ENCODE results near the gene SRGAP3.

DNA sequence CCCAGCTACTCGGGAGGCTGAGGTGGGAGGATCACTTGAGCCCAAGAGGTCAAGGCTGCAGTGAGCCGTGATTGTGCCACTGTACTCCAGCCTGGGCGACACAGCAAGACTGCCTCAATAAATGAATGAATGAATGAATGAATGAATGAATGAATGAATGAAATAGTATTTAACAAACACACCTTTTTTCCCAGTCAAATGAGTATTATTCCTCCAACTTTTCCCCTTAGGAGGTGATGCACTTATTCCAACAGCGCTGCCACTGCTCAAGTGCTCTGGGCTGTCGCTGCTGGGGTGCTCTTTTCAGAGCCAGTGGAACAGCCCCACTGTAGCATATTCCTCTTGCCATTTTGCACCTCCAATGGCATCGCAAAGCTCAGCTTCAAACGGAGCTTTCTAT lies 219.4 kb downstream of the SRGAP3 start:
- TF ChIP-seq, protein P1, sequence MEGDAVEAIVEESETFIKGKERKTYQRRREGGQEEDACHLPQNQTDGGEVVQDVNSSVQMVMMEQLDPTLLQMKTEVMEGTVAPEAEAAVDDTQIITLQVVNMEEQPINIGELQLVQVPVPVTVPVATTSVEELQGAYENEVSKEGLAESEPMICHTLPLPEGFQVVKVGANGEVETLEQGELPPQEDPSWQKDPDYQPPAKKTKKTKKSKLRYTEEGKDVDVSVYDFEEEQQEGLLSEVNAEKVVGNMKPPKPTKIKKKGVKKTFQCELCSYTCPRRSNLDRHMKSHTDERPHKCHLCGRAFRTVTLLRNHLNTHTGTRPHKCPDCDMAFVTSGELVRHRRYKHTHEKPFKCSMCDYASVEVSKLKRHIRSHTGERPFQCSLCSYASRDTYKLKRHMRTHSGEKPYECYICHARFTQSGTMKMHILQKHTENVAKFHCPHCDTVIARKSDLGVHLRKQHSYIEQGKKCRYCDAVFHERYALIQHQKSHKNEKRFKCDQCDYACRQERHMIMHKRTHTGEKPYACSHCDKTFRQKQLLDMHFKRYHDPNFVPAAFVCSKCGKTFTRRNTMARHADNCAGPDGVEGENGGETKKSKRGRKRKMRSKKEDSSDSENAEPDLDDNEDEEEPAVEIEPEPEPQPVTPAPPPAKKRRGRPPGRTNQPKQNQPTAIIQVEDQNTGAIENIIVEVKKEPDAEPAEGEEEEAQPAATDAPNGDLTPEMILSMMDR (conservative IDR thresholded peaks at IDR 0.05 in 1 of 2, IDR thresholded peaks at IDR 0.05 in 1 of 2; ENCODE audit: low read depth in 1 of 2, low read length in 2 of 2): no peak
- no peak for TF ChIP-seq EZH2 (IDR thresholded peaks at IDR 0.05; ENCODE audit: low read length, missing control alignments)
